HCT116 (cell line): Measurements from ENCODE around the gene AK2.
"Not testable (repeated sequence)": the region's sequence is repeated elsewhere in the genome, so short reads cannot be mapped to it uniquely, and the experiment has no call there.

Source experiments
- CEBPB ChIP-seq: IDR thresholded peaks from 2 replicates; pipeline ENCODE4 v1.6.1; 2012; ENCODE audit warnings: low read depth
- CTCF ChIP-seq, 3 experiments: fragments of 200-600 bp in 1 of 3; sonication (generic) in 1 of 3; IDR thresholded peaks in 2 of 3; conservative IDR thresholded peaks in 1 of 3; 2 replicates each; pipeline ENCODE4 v1.5.1; 2012 to 2017; ENCODE audit warnings: low read depth in 2 of 3, low read length in 2 of 3, antibody characterized with exemption in 1 of 3, borderline replicate concordance in 1 of 3, control low read depth in 1 of 3, mild to moderate bottlenecking in 1 of 3, mixed read lengths in 1 of 3, mixed run types in 1 of 3, moderate library complexity in 1 of 3; ENCODE audit not compliant: insufficient read depth in 1 of 3
- EZH2 ChIP-seq: fragments of 200-600 bp; sonication (generic); IDR thresholded peaks from 2 replicates; pipeline ENCODE4 v1.6.1; 2017; ENCODE audit warnings: antibody characterized with exemption, mixed run types
- EZH2phosphoT487 ChIP-seq: fragments of 200-600 bp; IDR thresholded peaks from 2 replicates; pipeline ENCODE4 v1.6.1; 2018; ENCODE audit warnings: antibody characterized with exemption, borderline replicate concordance
- POLR2A ChIP-seq: IDR thresholded peaks from 2 replicates; pipeline ENCODE4 v1.7.0; 2011; ENCODE audit warnings: borderline replicate concordance; ENCODE audit not compliant: insufficient read depth, insufficient read length; ENCODE audit errors: extremely low read depth
- POLR2AphosphoS5 ChIP-seq: IDR thresholded peaks from 2 replicates; pipeline ENCODE4 v1.6.1; 2011; ENCODE audit warnings: mild to moderate bottlenecking, low read depth, low read length, moderate library complexity
- RAD21 ChIP-seq: IDR thresholded peaks from 2 replicates; pipeline ENCODE4 v1.6.1; 2012; ENCODE audit warnings: low read depth, mild to moderate bottlenecking
- SIN3A ChIP-seq: IDR thresholded peaks from 2 replicates; pipeline ENCODE4 v1.6.1; 2012; ENCODE audit warnings: low read depth
- SP1 ChIP-seq: IDR thresholded peaks from 2 replicates; pipeline ENCODE4 v1.6.1; 2012; ENCODE audit warnings: low read depth
- SRF ChIP-seq: IDR thresholded peaks from 2 replicates; pipeline ENCODE4 v1.6.1; 2012; ENCODE audit warnings: low read depth
- YY1 ChIP-seq: IDR thresholded peaks from 2 replicates; pipeline ENCODE4 v1.6.1; 2011; ENCODE audit warnings: low read length, low read depth, moderate library complexity, mild to moderate bottlenecking; ENCODE audit not compliant: insufficient replicate concordance; ENCODE audit errors: extremely low read depth
- ZFX ChIP-seq: fragments of 450-650 bp; IDR thresholded peaks from 2 replicates; pipeline ENCODE4 v1.6.1; 2017
- ZNF274 ChIP-seq: fragments of 200-500 bp; sonication (Bioruptor generic); IDR thresholded peaks from 2 replicates; pipeline ENCODE4 v1.6.1; 2014; ENCODE audit warnings: mild to moderate bottlenecking, low read depth, low read length, inconsistent platforms
- TF ChIP-seq, protein P1 (sequence below): IDR thresholded peaks from 2 replicates; pipeline ENCODE4 v1.6.1; 2012

DNA sequence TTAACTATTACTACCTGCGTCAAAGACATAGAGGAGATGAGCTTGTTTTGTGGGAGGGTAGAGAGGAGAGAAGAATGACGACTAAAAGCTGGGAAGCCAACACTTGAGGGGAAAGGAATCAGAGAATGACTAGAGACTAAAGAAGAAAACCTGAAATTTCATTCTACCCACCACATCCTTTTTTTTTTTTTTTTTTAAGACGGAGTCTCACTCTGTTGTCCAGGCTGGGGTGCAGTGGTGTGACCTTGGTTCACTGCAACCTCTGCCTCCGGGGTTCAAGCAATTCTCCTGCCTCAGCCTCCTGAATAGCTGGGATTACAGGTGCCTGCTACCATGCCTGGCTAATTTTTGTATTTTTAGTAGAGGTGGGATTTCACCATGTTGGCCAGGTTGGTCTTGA is 9.6 kb upstream of the AK2 start:
- not testable (repeated sequence) for TF ChIP-seq CTCF (IDR thresholded peaks at IDR 0.05 in 2 of 3, conservative IDR thresholded peaks at IDR 0.05 in 1 of 3; ENCODE audit: borderline replicate concordance in 1 of 3, insufficient read depth in 1 of 3, low read depth in 2 of 3, low read length in 2 of 3); CEBPB; RAD21; POLR2A; EZH2; ZFX; EZH2phosphoT487; SRF; SP1; POLR2AphosphoS5; YY1; SIN3A; ZNF274
- TF ChIP-seq, protein P1, sequence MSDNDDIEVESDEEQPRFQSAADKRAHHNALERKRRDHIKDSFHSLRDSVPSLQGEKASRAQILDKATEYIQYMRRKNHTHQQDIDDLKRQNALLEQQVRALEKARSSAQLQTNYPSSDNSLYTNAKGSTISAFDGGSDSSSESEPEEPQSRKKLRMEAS = not testable (repeated sequence)
